GM21717 (cell line): ENCODE results near the gene CSMD2.
"Not testable (repeated sequence)": the region's sequence is repeated elsewhere in the genome, so short reads cannot be mapped to it uniquely, and the experiment has no call there.

ENCODE experiments used
- ATAC-seq: cut with Tn5 transposase; IDR thresholded peaks from one replicate; pipeline ENCODE4 v1.9.1; 2021; ENCODE audit warnings: mild to moderate bottlenecking, moderate library complexity; ENCODE audit not compliant: unreplicated experiment

The CSMD2 gene

GRCh38 chr1:34164771-34165391 is at the start of gene CSMD2:
TSS of gene CSMD2 (minus strand) at chr1:34165230. CDS start at chr1:34165097, 133 bp downstream.
- ATAC-seq: no peak

- ATAC-seq: no peak
These were observed 48.9 kb upstream of the CSMD2 start for GRCh38 chr1:34213956-34214355.

- no peak for ATAC-seq
These were observed 47.6 kb upstream of the CSMD2 start for GRCh38 chr1:34212673-34213072.

GRCh38 chr1:34199927-34200326 is 34.9 kb upstream of the CSMD2 start:
- ATAC-seq: no peak

GRCh38 chr1:34192621-34193020 is 27.6 kb upstream of the CSMD2 start:
- ATAC-seq: no peak

GRCh38 chr1:34190692-34191091 is 25.7 kb upstream of the CSMD2 start:
- no peak for ATAC-seq

- ATAC-seq: no peak
These were observed 24.0 kb upstream of the CSMD2 start for GRCh38 chr1:34188985-34189384.

GRCh38 chr1:34188418-34188817 is 23.4 kb upstream of the CSMD2 start:
- no peak for ATAC-seq

GRCh38 chr1:34186741-34187494 is 21.9 kb upstream of the CSMD2 start:
- ATAC-seq: no peak

- not testable (repeated sequence) for ATAC-seq
These were observed 18.4 kb upstream of the CSMD2 start for GRCh38 chr1:34183381-34183780.

GRCh38 chr1:34178072-34178471 is 13.0 kb upstream of the CSMD2 start:
- ATAC-seq: no peak

- ATAC-seq: no peak
These were observed 12.0 kb upstream of the CSMD2 start, which contains the start of gene C1orf94 for GRCh38 chr1:34176830-34177603. TSS of gene C1orf94 (plus strand) at chr1:34176907. CDS start at chr1:34177790, 883 bp downstream.

GRCh38 chr1:34175744-34176143 is 10.7 kb upstream of the CSMD2 start:
- ATAC-seq: no peak

GRCh38 chr1:34167389-34167788 is 2.4 kb upstream of the CSMD2 start:
- ATAC-seq: no peak

- no peak for ATAC-seq
These were observed 1.8 kb upstream of the CSMD2 start for GRCh38 chr1:34166625-34167361.

GRCh38 chr1:34166191-34166624 is 1.2 kb upstream of the CSMD2 start:
- ATAC-seq: no peak

- no peak for ATAC-seq
These were observed 442 bp upstream of the CSMD2 start for GRCh38 chr1:34165422-34165921.

- no peak for ATAC-seq
These were observed 968 bp downstream of the CSMD2 start for GRCh38 chr1:34163792-34164731.
